SK-N-SH (cell line): ENCODE data around the gene PSMD1.

Experiments used
- CTCF ChIP-seq: fragments of 200-600 bp; sonication (generic); IDR thresholded peaks from 2 replicates; pipeline ENCODE4 v1.6.1; 2017; ENCODE audit warnings: antibody characterized with exemption, mild to moderate bottlenecking, moderate library complexity
- EP300 ChIP-seq, 2 experiments: IDR thresholded peaks; 2 replicates each; pipeline versions ENCODE4 v1.4.0 to v1.6.1; 2012; ENCODE audit warnings: borderline replicate concordance in 1 of 2, low read depth in 1 of 2, low read length in 1 of 2
- MAX ChIP-seq: IDR thresholded peaks from 2 replicates; pipeline ENCODE4 v1.4.0; 2012; ENCODE audit warnings: low read depth
- RCOR1 ChIP-seq: fragments of 150-350 bp; IDR thresholded peaks from 2 replicates; pipeline ENCODE4 v1.6.1; 2017; ENCODE audit warnings: antibody characterized with exemption, low read length
- RFX5 ChIP-seq: IDR thresholded peaks from 2 replicates; pipeline ENCODE4 v1.6.1; 2012; ENCODE audit warnings: mild to moderate bottlenecking, improper control_type of control experiment, low read length

GRCh38 chr2:231124838-231125568 lies 68.3 kb downstream of the PSMD1 start, which contains the start of gene HTR2B:
- TF ChIP-seq MAX: no peak
- no peak for TF ChIP-seq RFX5
- TF ChIP-seq CTCF: no peak
- TF ChIP-seq EP300 (IDR thresholded peaks at IDR 0.05; ENCODE audit: borderline replicate concordance in 1 of 2, low read depth in 1 of 2, low read length in 1 of 2): peak in 1 of 2 experiments; percentile 51; a peak in 1 of 4 replicates
- peak; percentile 55; the same call in 1 of the 2 replicates for TF ChIP-seq RCOR1
